GM12801 (cell line): ENCODE results near the gene MMS22L.

Experiments
- CTCF ChIP-seq: IDR thresholded peaks from one replicate; pipeline ENCODE4 v1.5.1; 2011; ENCODE audit warnings: control low read depth; ENCODE audit not compliant: insufficient read length; ENCODE audit errors: extremely low read depth

The MMS22L gene

GRCh38 chr6:97102145-97102790 is 180.7 kb downstream of the MMS22L start:
- TF ChIP-seq CTCF: no peak

GRCh38 chr6:97100696-97101095 is 182.3 kb downstream of the MMS22L start:
- no peak for TF ChIP-seq CTCF

GRCh38 chr6:97097068-97098047 is 185.7 kb downstream of the MMS22L start:
- TF ChIP-seq CTCF: no peak

GRCh38 chr6:97095311-97095850 is 187.6 kb downstream of the MMS22L start:
- no peak for TF ChIP-seq CTCF

- TF ChIP-seq CTCF: no peak
Measured at GRCh38 chr6:97094376-97094775, 188.6 kb downstream of the MMS22L start.

- no peak for TF ChIP-seq CTCF
Measured at GRCh38 chr6:97092673-97093305, 190.2 kb downstream of the MMS22L start.
